SK-N-SH (cell line): ENCODE data around the gene ST6GALNAC3. TPM values are rescaled to one million over a fixed set of nuclear protein-coding genes. Genes with fewer than 3 reads are reported as not detected.

Source experiments
- CTCF ChIA-PET: fragments of 300-600, 350-600 bp; formaldehyde crosslinking; extraction: SDS; loops from one replicate; lab custom pipeline; 2021; lab: Yijun Ruan, JAX
- POLR2A ChIA-PET: fragments of 350-600 bp; sonication (Branson Sonifier 250); formaldehyde crosslinking; extraction: SDS; loops from one replicate; lab custom pipeline; 2020; ENCODE audit warnings: antibody characterized with exemption, inconsistent platforms; lab: Yijun Ruan, JAX
- DNase-seq: peaks from one replicate; pipeline ENCODE4 v3.0.0; 2012
- H2AFZ ChIP-seq: fragments of 200-600 bp; sonication (generic); 2 replicates; pipeline ENCODE4 v1.8.1; 2016; ENCODE audit warnings: antibody characterized with exemption, mild to moderate bottlenecking, low read depth
- H3F3A ChIP-seq: fragments of 200-600 bp; sonication (generic); replicated peaks from 2 replicates; pipeline ENCODE3; 2016; ENCODE audit warnings: antibody characterized with exemption, mild to moderate bottlenecking; ENCODE audit not compliant: insufficient read depth
- H3K27ac ChIP-seq, 2 experiments: fragments of 200-500 bp in 1 of 2; fragments of 200-600 bp in 1 of 2; sonication (Bioruptor generic) in 1 of 2; sonication (generic), shearing (Covaris generic) in 1 of 2; 2 replicates each; pipeline versions ENCODE4 v1.5.1 to v1.6.1; 2014 to 2016; ENCODE audit warnings: low read depth in 2 of 2, inconsistent platforms in 1 of 2, low read length in 1 of 2, mild to moderate bottlenecking in 1 of 2, mixed read lengths in 1 of 2
- H3K27me3 ChIP-seq: fragments of 200-600 bp; sonication (generic), shearing (Covaris generic); 2 replicates; pipeline ENCODE4 v1.6.1; 2016; ENCODE audit warnings: mixed run types; ENCODE audit not compliant: insufficient read depth
- H3K36me3 ChIP-seq, 2 experiments: fragments of 200-500 bp in 1 of 2; fragments of 200-600 bp in 1 of 2; sonication (Bioruptor generic) in 1 of 2; sonication (generic) in 1 of 2; replicated peaks in 1 of 2; 2 replicates each; pipeline versions ENCODE3 to v1.5.1; 2014 to 2016; ENCODE audit warnings: low read length in 1 of 2, mild to moderate bottlenecking in 1 of 2; ENCODE audit not compliant: insufficient read depth in 2 of 2, control insufficient read depth in 1 of 2
- H3K4me1 ChIP-seq, 2 experiments: fragments of 200-500 bp in 1 of 2; fragments of 200-600 bp in 1 of 2; sonication (Bioruptor generic) in 1 of 2; sonication (generic), shearing (Covaris generic) in 1 of 2; 2 replicates each; pipeline versions ENCODE4 v1.5.1 to v1.6.1; 2014 to 2016; ENCODE audit warnings: low read depth in 1 of 2, low read length in 1 of 2, mixed run types in 1 of 2; ENCODE audit not compliant: insufficient read depth in 2 of 2, control insufficient read depth in 1 of 2
- H3K4me2 ChIP-seq: fragments of 200-600 bp; sonication (generic), shearing (Covaris generic); 2 replicates; pipeline ENCODE4 v1.6.1; 2017; ENCODE audit warnings: mixed run types
- H3K4me3 ChIP-seq, 2 experiments: fragments of 200-500 bp in 1 of 2; fragments of 200-600 bp in 1 of 2; sonication (Bioruptor generic) in 1 of 2; sonication (generic), shearing (Covaris generic) in 1 of 2; 2 replicates each; pipeline versions ENCODE4 v1.5.1 to v1.8.1; 2014 to 2016; ENCODE audit warnings: low read depth in 2 of 2, inconsistent platforms in 1 of 2, low read length in 1 of 2, mild to moderate bottlenecking in 1 of 2, mixed read lengths in 1 of 2, moderate library complexity in 1 of 2
- H3K79me2 ChIP-seq: fragments of 200-600 bp; sonication (generic); 2 replicates; pipeline ENCODE4 v1.8.1; 2017; ENCODE audit warnings: mild to moderate bottlenecking; ENCODE audit not compliant: insufficient read depth
- H3K9ac ChIP-seq: fragments of 200-600 bp; sonication (generic); 2 replicates; pipeline ENCODE4 v1.6.1; 2017; ENCODE audit warnings: mixed run types
- H3K9me2 ChIP-seq: fragments of 200-600 bp; sonication (generic); 2 replicates; pipeline ENCODE4 v1.6.1; 2017; ENCODE audit warnings: mixed run types
- H3K9me3 ChIP-seq: fragments of 200-600 bp; sonication (generic); 2 replicates; pipeline ENCODE4 v1.6.1; 2017; ENCODE audit warnings: mixed run types, mild to moderate bottlenecking, moderate library complexity
- H4K20me1 ChIP-seq: fragments of 200-600 bp; sonication (generic); 2 replicates; pipeline ENCODE4 v1.6.1; 2017; ENCODE audit warnings: mild to moderate bottlenecking, mixed run types; ENCODE audit not compliant: insufficient read depth
- CHD2 ChIP-seq: fragments of 150-350 bp; IDR thresholded peaks from 2 replicates; pipeline ENCODE4 v1.6.1; 2018; ENCODE audit warnings: low read length; ENCODE audit not compliant: partially characterized antibody
- EZH2phosphoT487 ChIP-seq: fragments of 200-600 bp; sonication (generic); IDR thresholded peaks from 2 replicates; pipeline ENCODE4 v1.6.1; 2017; ENCODE audit warnings: low read depth, mixed run types, mild to moderate bottlenecking, antibody characterized with exemption, moderate library complexity, borderline replicate concordance
- FOXM1 ChIP-seq: IDR thresholded peaks from 2 replicates; pipeline ENCODE4 v1.4.0; 2012; ENCODE audit warnings: low read depth, mild to moderate bottlenecking
- MXI1 ChIP-seq: IDR thresholded peaks from 2 replicates; pipeline ENCODE4 v1.6.1; 2012; ENCODE audit warnings: mild to moderate bottlenecking, low read depth, low read length, improper control_type of control experiment
- PBX3 ChIP-seq: IDR thresholded peaks from 2 replicates; pipeline ENCODE4; 2012
- SMC3 ChIP-seq: IDR thresholded peaks from 2 replicates; pipeline ENCODE4 v1.6.1; 2012; ENCODE audit warnings: low read depth, low read length, improper control_type of control experiment
- TAF1 ChIP-seq: IDR thresholded peaks from 2 replicates; pipeline ENCODE4 v1.6.1; 2012; ENCODE audit warnings: low read depth, mild to moderate bottlenecking, low read length, moderate library complexity, borderline replicate concordance
- TCF12 ChIP-seq: IDR thresholded peaks from 2 replicates; pipeline ENCODE4 v1.4.0; 2012
- WGBS: methylation state at CpG from one replicate; pipeline ENCODE4 v1.1.6; 2017; ENCODE audit warnings: low lambda C conversion rate; 5-methylcytosine and 5-hydroxymethylcytosine counted together
- polyA plus RNA-seq, 3 experiments: library from polyadenylated mRNA; depleted of rRNA; stranded (reverse); fragments of >200 nt; gene quantifications; 2 replicates each; pipeline ENCODE4 v1.2.3, GENCODE V29; 2012
- TF ChIP-seq, protein P1 (sequence below): IDR thresholded peaks from 2 replicates; pipeline ENCODE4 v1.4.0; 2012; ENCODE audit warnings: low read depth, borderline replicate concordance

The ST6GALNAC3 gene
- polyA plus RNA-seq, 1 of the 3 experiments (the other 2 are of a cell fraction): 8.1 TPM

- TF ChIP-seq, protein P1, sequence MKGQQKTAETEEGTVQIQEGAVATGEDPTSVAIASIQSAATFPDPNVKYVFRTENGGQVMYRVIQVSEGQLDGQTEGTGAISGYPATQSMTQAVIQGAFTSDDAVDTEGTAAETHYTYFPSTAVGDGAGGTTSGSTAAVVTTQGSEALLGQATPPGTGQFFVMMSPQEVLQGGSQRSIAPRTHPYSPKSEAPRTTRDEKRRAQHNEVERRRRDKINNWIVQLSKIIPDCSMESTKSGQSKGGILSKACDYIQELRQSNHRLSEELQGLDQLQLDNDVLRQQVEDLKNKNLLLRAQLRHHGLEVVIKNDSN: no peak
- TF ChIP-seq EZH2phosphoT487: no peak
These were observed 101.5 kb downstream of the ST6GALNAC3 start (continued) for GRCh38 chr1:76176000-76176399.

DNA sequence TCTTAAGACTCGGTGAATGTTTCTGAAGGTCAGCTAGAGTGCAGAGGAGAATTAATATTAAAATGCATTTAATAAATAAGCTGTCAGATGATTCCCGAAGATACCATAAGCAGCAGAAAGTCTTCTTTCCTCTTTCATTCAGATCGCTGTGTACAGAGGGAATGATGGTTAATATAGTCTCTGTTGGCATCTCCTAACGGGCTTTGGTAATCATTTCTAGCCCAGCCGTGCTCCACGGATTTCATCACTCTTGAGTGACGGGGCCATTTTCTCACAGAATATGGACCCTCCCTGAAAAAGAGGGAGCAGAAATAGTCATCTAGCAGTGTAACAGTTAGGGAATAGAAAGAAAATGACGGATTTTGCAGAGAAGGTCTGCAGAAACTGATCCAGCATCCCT lies 103.1 kb downstream of the ST6GALNAC3 start:
- Histone ChIP-seq H3K4me3 (no peak overlapping the region), H3K27ac (no peak overlapping the region), H3K79me2 (no peaks in the 10 kb centered on the region), H3K36me3 (no peaks in the 10 kb centered on the region), H3K4me1 (no peaks in the 10 kb centered on the region), H3K27me3 (no peaks in the 10 kb centered on the region), H3F3A (no peaks in the 10 kb centered on the region), H3K9me3 (no peaks in the 10 kb centered on the region), H4K20me1 (no peaks in the 10 kb centered on the region), H3K9me2 (no peaks in the 10 kb centered on the region), H2AFZ (no peak overlapping the region), H3K9ac (no peak overlapping the region), H3K4me2 (no peak overlapping the region)
- no peak for DNase-seq
- TF ChIP-seq TCF12: no peak
- TF ChIP-seq SMC3: no peak
- TF ChIP-seq TAF1: no peak
- no peak for TF ChIP-seq FOXM1
- ChIA-PET CTCF (no interaction called here), POLR2A (no interaction called here)
- WGBS: 90% methylated on average over 8 of the region's 8 CpGs

DNA sequence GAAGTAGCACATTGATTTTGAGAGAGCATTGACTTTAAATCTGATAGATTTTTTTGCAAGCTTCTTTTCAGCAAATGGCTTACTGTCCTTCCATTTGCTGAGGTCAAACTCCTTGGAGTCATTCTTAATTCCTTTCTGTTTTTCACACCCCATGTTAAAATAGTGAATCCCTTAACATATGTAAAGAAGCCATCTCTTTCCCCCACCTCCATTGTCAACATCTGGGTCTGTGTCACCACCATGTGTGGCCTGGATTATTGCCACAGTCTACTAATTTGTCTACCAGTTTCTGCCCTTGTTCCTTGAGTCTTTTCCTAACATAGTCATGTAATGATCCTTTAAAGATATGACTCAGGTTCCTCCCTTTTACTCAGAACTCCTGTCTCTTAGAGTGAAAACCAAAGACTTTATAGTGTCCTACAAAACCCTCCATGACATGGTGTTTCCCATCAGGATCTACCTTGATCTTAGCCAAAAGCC lies 104.7 kb downstream of the ST6GALNAC3 start:
- ChIA-PET CTCF (no interaction called here), POLR2A (interaction anchor here (0.6 kb wide), 1 partner anchor 11 kb away, joined by 3 read pairs; no protein-coding TSS in a partner anchor)
- no peaks in the 10 kb centered on the region for H3F3A ChIP-seq
- H3K27me3 ChIP-seq: no peaks in the 10 kb centered on the region
- DNase-seq: no peak
- no peak overlapping the region for H3K9ac ChIP-seq
- H3K9me2 ChIP-seq: no peaks in the 10 kb centered on the region
- no peaks in the 10 kb centered on the region for H3K4me1 ChIP-seq
- TF ChIP-seq TCF12 (no peak), MXI1 (no peak)
- no peak overlapping the region for H3K27ac ChIP-seq
- H3K4me2 ChIP-seq: no peak overlapping the region
- no peaks in the 10 kb centered on the region for H4K20me1 ChIP-seq
- H3K4me3 ChIP-seq: no peak overlapping the region
- H2AFZ ChIP-seq: no peak overlapping the region
- H3K9me3 ChIP-seq: no peaks in the 10 kb centered on the region
- H3K79me2 ChIP-seq: no peaks in the 10 kb centered on the region
- H3K36me3 ChIP-seq: no peaks in the 10 kb centered on the region

DNA sequence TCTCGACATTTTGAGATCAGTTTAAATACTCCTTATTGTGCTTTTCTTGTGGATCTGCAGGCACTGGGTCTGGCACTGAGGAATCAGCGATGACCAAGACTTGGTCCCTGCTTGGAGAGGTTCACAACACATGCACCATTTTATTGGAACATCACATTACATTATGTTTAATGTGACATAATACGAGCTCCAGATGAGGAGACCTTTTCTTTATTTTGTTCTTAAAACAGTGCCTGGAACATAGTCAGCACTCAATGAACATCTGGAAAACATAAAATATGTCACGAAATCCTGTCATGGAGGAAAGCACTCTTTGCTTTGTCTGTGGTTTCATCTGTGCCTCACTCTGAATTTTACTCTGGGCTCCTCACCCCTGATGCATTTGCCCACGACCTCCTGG lies 110.7 kb downstream of the ST6GALNAC3 start:
- WGBS: 39% methylated on average over 5 of the region's 5 CpGs
- no peaks in the 10 kb centered on the region for H3F3A ChIP-seq
- H2AFZ ChIP-seq: no peak overlapping the region
- H3K4me3 ChIP-seq: no peak overlapping the region
- no peaks in the 10 kb centered on the region for H3K9me2 ChIP-seq
- no peaks in the 10 kb centered on the region for H3K36me3 ChIP-seq
- H4K20me1 ChIP-seq: no peaks in the 10 kb centered on the region
- no peak overlapping the region for H3K4me2 ChIP-seq
- H3K9me3 ChIP-seq: no peaks in the 10 kb centered on the region
- TF ChIP-seq CHD2 (no peak), FOXM1 (no peak), PBX3 (peak; percentile 60), TCF12 (peak; percentile 56)
- no peak overlapping the region; a peak in 1 of 4 replicates for H3K27ac ChIP-seq
- DNase-seq: no peak
- H3K79me2 ChIP-seq: no peaks in the 10 kb centered on the region
- H3K9ac ChIP-seq: no peak overlapping the region
- H3K4me1 ChIP-seq: peaks cover 0 to 12% of the 10 kb centered on the region in 2 experiments; a peak in 1 of 4 replicates
- no peaks in the 10 kb centered on the region for H3K27me3 ChIP-seq
- ChIA-PET CTCF (no interaction called here), POLR2A (no interaction called here)
